HG03095 (cell line): ENCODE results near the gene PROK2.

Experiments used
- ATAC-seq: cut with Tn5 transposase; IDR thresholded peaks from one replicate; pipeline ENCODE4 v1.9.1; 2021; ENCODE audit warnings: moderate library complexity; ENCODE audit not compliant: unreplicated experiment

The PROK2 gene

GRCh38 chr3:71787851-71788405 is 3.0 kb upstream of the PROK2 start:
- no peak for ATAC-seq

- ATAC-seq = no peak
Observed at GRCh38 chr3:71786551-71786950, 1.6 kb upstream of the PROK2 start.

- no peak for ATAC-seq
Observed at GRCh38 chr3:71786217-71786549, 1.2 kb upstream of the PROK2 start.

DNA sequence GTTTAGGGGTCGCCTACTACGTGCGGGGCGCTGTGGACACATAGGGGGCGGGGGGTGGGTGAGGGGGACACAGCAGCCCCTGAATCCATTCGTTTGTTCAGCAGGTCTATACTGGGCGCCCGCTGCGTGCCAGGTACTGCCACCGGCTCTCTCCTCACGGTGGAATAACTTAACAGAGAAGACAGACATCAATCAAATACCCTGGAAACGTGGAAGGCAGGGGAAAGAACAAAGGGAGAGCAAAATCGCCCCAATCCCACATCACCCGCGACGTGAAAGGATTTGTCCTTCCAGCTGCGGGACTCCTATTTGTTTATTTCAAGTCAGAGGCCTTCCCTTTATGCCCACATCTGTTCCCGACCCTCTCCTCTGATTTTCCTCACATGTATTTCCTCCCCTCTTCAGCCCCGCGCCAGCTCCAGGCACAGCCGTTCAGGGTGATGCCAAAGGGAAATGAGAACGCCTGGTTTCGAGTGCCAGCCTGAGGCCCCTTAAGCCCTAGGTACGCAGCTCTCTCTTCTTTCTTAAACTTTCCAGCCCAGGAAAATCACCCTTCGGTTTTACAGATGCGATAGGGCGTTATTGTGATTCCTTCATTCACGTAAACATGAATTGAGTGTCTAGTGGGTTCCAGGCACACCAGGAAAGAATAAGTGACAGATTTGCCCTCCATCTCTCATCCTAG is 726 bp upstream of the PROK2 start:
- no peak for ATAC-seq

DNA sequence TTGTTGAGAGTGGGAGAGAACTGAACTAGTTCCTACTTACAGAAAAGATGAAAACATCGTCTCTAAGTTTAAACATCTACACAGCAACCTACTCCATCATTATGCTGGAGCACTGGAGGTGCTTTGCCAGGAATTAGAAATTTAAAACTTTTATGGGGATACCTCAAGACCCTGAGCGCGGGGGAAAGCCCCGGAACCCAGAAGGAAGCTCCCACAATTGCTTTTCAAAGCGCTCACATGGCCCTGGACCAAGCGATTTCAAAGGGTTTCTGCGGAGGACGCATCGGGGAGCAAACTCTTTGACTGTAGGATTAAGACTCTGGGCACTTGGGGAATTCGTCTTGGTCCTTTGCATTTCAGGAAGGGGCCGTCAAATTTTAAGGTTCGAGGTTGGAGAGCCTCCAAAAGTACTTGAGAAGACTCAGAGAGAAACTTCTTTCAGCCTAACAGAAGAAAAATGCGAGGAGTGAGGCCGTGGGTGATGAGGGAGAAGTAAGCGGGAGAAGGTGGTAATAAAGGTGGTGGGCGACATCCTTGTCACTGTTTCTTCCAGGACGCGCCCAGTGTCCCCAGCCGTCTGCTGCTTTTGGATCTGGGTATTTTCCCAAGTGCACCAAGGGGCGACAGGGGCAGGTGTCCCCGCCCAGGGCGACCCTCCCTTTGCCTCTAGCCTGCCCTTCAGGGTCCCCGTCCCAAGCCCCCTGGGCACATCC is 591 bp downstream of the PROK2 start:
- no peak for ATAC-seq

- no peak for ATAC-seq
Observed at GRCh38 chr3:71783152-71783551, 1.8 kb downstream of the PROK2 start.

- ATAC-seq = no peak
Observed at GRCh38 chr3:71780430-71780829, 4.5 kb downstream of the PROK2 start.

GRCh38 chr3:71779674-71780377 is 5.1 kb downstream of the PROK2 start:
- no peak for ATAC-seq

GRCh38 chr3:71778353-71778752 is 6.6 kb downstream of the PROK2 start:
- no peak for ATAC-seq

DNA sequence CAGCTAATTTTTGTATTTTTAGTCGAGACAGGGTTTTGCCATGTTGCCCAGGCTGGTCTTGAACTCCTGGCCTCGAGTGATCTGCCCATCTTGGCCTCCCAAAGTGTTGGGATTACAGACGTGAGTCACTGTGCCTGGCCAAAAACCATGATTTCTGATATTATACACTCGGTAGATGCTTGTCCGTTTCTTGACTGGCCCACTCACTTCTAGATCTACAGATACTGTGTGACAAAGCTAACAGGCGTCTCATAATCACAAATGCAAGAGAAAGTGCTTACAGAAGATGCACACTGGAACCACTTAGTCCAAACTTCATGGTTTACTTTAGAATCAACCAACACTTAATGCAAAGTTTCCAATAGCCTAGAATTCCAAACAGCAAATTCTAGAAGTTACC is 8.4 kb downstream of the PROK2 start:
- no peak for ATAC-seq

DNA sequence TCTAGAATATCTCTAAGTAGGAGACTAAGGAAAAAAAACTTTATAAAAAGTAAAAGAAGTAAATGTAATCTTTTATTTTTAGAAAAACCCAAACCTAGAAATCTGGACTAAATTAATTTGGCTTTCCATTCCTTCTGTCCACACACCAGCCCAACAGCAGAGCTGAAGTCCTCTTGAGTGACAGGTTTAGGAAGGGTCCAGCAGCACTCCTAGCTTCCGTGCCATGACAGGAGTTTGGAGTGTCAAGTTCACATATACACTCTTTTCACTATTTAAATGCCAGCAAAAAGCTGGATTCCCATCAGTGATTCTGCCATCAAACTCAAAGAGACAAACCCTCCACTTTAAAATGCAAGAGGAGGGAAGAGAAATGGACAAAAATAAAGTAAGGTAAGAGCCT is 13.1 kb downstream of the PROK2 start:
- ATAC-seq = no peak

GRCh38 chr3:71771126-71771525 is 13.8 kb downstream of the PROK2 start:
- no peak for ATAC-seq

GRCh38 chr3:71763426-71763825 is 21.5 kb downstream of the PROK2 start:
- no peak for ATAC-seq

- no peak for ATAC-seq
Observed at GRCh38 chr3:71760140-71760539, 24.8 kb downstream of the PROK2 start.

DNA sequence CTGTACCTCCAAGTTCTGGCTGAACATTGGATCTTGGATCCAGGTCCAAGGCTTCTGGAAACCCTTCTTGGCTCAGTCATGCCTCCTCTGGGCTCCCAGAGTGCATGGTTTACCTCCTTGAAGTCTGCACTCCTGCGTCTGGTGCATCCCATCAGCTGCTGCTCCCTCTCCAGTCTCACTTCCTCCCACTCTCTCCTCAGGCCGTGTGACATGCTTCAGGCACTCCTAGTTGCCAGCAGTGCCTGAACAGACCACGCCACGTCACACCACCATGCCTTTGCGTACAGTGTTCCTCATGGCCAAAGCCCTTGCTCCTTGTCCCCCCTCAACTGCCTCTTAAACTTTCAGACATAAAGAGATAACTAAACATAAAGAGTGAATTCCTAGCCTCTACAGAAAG is 25.5 kb downstream of the PROK2 start:
- no peak for ATAC-seq

DNA sequence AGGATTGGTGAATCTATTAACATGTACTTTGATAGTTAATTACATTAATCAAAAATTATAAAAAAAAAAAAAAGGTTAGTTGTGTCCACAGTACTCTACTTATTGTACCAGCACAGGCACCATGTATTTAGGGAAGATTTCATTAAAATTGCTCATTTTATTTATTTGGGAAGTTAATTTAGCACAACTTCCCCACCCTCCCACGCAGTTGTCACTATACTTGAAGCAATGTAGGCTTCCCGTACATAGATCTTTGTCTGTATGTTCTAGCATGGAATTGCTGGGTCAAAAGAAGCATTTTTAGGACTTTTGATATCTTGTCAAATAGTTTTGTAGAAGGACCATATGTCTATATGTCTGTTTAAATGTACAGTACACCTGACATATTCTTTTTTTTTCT is 26.9 kb downstream of the PROK2 start:
- no peak for ATAC-seq

GRCh38 chr3:71754610-71755253 is 30.2 kb downstream of the PROK2 start:
- ATAC-seq = no peak

DNA sequence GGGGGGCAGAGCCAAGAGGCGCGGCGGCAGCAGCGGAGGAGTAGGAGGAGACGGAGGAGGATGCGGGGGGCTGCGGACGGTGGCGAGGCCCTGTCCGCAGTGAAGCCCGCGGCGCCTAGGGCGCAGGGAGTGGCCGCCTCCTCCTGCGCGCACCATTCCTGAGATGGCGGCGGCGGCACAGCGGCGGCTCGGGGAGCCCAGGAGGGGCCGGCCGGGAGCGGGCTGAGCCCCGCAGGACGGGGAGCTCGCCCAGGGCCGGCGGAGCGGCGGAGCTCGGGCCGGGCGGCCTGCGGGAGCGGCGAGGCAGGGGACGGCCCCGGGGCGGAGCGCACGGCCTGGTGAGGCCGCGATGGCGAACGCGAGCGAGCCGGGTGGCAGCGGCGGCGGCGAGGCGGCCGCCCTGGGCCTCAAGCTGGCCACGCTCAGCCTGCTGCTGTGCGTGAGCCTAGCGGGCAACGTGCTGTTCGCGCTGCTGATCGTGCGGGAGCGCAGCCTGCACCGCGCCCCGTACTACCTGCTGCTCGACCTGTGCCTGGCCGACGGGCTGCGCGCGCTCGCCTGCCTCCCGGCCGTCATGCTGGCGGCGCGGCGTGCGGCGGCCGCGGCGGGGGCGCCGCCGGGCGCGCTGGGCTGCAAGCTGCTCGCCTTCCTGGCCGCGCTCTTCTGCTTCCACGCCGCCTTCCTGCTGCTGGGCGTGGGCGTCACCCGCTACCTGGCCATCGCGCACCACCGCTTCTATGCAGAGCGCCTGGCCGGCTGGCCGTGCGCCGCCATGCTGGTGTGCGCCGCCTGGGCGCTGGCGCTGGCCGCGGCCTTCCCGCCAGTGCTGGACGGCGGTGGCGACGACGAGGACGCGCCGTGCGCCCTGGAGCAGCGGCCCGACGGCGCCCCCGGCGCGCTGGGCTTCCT is 31.0 kb downstream of the PROK2 start, which contains the start of gene GPR27:
Gene GPR27 (plus strand): TSS at position 155 of the 909 bp plus-strand sequence. CDS start 195 bp downstream, at position 350.
- no peak for ATAC-seq

DNA sequence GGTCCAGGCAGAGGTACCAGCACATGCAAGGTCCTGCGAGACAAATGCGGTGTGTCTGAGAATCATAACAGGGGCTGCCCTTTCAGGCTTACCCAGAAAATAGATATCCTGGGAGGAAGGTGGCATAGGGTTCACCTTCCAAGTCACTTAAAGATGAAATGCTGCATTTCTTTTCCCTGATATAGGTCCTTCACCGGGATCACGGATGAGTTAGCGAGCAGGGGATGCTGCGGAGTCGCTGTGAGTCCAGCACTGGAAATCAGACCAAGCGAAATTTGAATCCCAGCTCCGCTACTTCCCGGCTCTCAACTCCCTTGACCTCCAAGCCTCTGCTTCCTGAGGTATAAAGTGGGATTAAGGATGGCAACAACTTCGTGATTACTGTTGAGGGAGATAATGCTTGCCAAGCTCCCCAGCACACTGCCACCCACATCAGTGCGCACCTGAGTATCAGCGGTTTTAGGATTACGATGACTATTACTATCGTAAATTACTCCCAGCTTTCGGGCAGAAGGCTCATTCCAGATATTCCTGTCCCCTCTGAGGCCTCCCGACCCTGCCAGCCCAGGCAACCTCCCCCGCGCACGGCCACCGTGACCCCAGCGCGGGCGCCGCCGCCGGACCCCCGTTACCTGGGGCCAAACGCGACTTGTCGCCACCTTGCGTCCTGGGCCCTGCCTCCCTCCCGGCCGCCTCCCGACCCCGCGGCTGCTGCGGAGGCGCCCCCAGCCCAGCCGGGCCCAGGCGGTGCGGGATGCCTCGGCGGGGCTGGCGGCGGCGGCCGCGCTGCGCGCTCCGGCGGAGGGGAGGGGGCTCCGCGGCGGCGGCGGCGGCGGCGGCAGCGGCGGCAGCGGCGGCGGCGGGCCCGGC is 31.9 kb downstream of the PROK2 start:
- no peak for ATAC-seq
